Measurements from ENCODE around the gene NELFA.
A peak's percentile ranks its signal among the peaks of the same experiment; 100 is the strongest.

Gene NELFA

GRCh38 chr4:1975880-1976279, 32.9 kb downstream of the NELFA start:
- no peak for DNase-seq
- TF ChIP-seq POLR2A (IDR thresholded peaks at IDR 0.05; ENCODE audit: low read length) (no peak), GATA1 (IDR thresholded peaks at IDR 0.05; ENCODE audit: low read depth, low read length) (no peak)

GRCh38 chr4:1975391-1975801, 33.4 kb downstream of the NELFA start:
- no peak for DNase-seq
- TF ChIP-seq GATA1 (IDR thresholded peaks at IDR 0.05; ENCODE audit: low read depth, low read length) (no peak), POLR2A (IDR thresholded peaks at IDR 0.05; ENCODE audit: low read length) (no peak)

- DNase-seq, result no peak
Measured at GRCh38 chr4:1974840-1975239, 33.9 kb downstream of the NELFA start.

GRCh38 chr4:1973661-1974060, 35.1 kb downstream of the NELFA start:
- no peak for DNase-seq
- TF ChIP-seq GATA1 (IDR thresholded peaks at IDR 0.05; ENCODE audit: low read depth, low read length), result no peak
- TF ChIP-seq POLR2A (IDR thresholded peaks at IDR 0.05; ENCODE audit: low read length), result no peak

More at GRCh38 chr4:1974840-1975239, 33.9 kb downstream of the NELFA start:
- TF ChIP-seq GATA1 (IDR thresholded peaks at IDR 0.05; ENCODE audit: low read depth, low read length) (no peak), POLR2A (IDR thresholded peaks at IDR 0.05; ENCODE audit: low read length) (no peak)

- TF ChIP-seq POLR2A (IDR thresholded peaks at IDR 0.05; ENCODE audit: low read length), result no peak
- TF ChIP-seq GATA1 (IDR thresholded peaks at IDR 0.05; ENCODE audit: low read depth, low read length), result no peak
Measured at GRCh38 chr4:1973218-1973617, 35.6 kb downstream of the NELFA start.

GRCh38 chr4:1972414-1972813, 36.4 kb downstream of the NELFA start:
- TF ChIP-seq GATA1 (IDR thresholded peaks at IDR 0.05; ENCODE audit: low read depth, low read length) (no peak), POLR2A (IDR thresholded peaks at IDR 0.05; ENCODE audit: low read length) (no peak)
- no peak for DNase-seq

More at GRCh38 chr4:1973218-1973617, 35.6 kb downstream of the NELFA start:
- no peak for DNase-seq

- TF ChIP-seq POLR2A (IDR thresholded peaks at IDR 0.05; ENCODE audit: low read length) (no peak), GATA1 (IDR thresholded peaks at IDR 0.05; ENCODE audit: low read depth, low read length) (no peak)
- DNase-seq, result no peak
Measured at GRCh38 chr4:1971456-1972200, 37.1 kb downstream of the NELFA start.

GRCh38 chr4:1970926-1971325, 37.8 kb downstream of the NELFA start:
- no peak for TF ChIP-seq GATA1 (IDR thresholded peaks at IDR 0.05; ENCODE audit: low read depth, low read length)
- no peak for TF ChIP-seq POLR2A (IDR thresholded peaks at IDR 0.05; ENCODE audit: low read length)
- DNase-seq, result no peak

GRCh38 chr4:1969928-1970723, 38.6 kb downstream of the NELFA start:
- TF ChIP-seq GATA1 (IDR thresholded peaks at IDR 0.05; ENCODE audit: low read depth, low read length) (no peak), POLR2A (IDR thresholded peaks at IDR 0.05; ENCODE audit: low read length) (no peak)
- no peak for DNase-seq

GRCh38 chr4:1968686-1969295, 40.0 kb downstream of the NELFA start:
- TF ChIP-seq GATA1 (IDR thresholded peaks at IDR 0.05; ENCODE audit: low read depth, low read length) (no peak), POLR2A (IDR thresholded peaks at IDR 0.05; ENCODE audit: low read length) (no peak)
- no peak for DNase-seq

GRCh38 chr4:1967512-1968149, 41.1 kb downstream of the NELFA start:
- TF ChIP-seq GATA1 (IDR thresholded peaks at IDR 0.05; ENCODE audit: low read depth, low read length), result no peak
- DNase-seq, result no peak

- no peak for DNase-seq
- no peak for TF ChIP-seq POLR2A (IDR thresholded peaks at IDR 0.05; ENCODE audit: low read length)
- TF ChIP-seq GATA1 (IDR thresholded peaks at IDR 0.05; ENCODE audit: low read depth, low read length), result no peak
Measured at GRCh38 chr4:1964971-1965370, 43.8 kb downstream of the NELFA start.

GRCh38 chr4:1964443-1964842, 44.3 kb downstream of the NELFA start:
- peak in 1 of 2 experiments; percentile 32 for DNase-seq
- TF ChIP-seq GATA1 (IDR thresholded peaks at IDR 0.05; ENCODE audit: low read depth, low read length) (no peak), POLR2A (IDR thresholded peaks at IDR 0.05; ENCODE audit: low read length) (no peak)

- no peak for TF ChIP-seq POLR2A (IDR thresholded peaks at IDR 0.05; ENCODE audit: low read length)
- DNase-seq, result no peak
Measured at GRCh38 chr4:1962980-1963379, 45.8 kb downstream of the NELFA start.
